Gastroesophageal sphincter (tissue), 4 donors: Measurements from ENCODE around the gene TAF1C. TPM values are rescaled to one million over a fixed set of nuclear protein-coding genes. Genes with fewer than 3 reads are reported as not detected.
A peak's percentile ranks its signal among the peaks of the same experiment; 100 is the strongest.

Experiments used
- ATAC-seq: fragments of 150-250 bp; one replicate; pipeline ENCODE4 v1.9.1; 2016; ENCODE audit warnings: mild to moderate bottlenecking, moderate library complexity
- H3K27ac ChIP-seq, 4 donors: fragments of 200-600 bp; sonication (generic) in 3 of 4; 1 replicate in 3 of 4; 2 replicates in 1 of 4; pipeline ENCODE4 v1.5.1; 2016 to 2019
- H3K27me3 ChIP-seq: fragments of 200-600 bp; sonication (generic); one replicate; pipeline ENCODE4 v1.5.1; 2019
- H3K36me3 ChIP-seq, 2 donors: fragments of 200-600 bp; sonication (generic); one replicate each; pipeline ENCODE4 v1.5.1; 2019; ENCODE audit warnings: control low read depth in 1 of 2
- H3K4me1 ChIP-seq, 3 donors: fragments of 200-600 bp; sonication (generic); 1 replicate in 2 of 3; 2 replicates in 1 of 3; pipeline ENCODE4 v1.5.1; 2016 to 2019; ENCODE audit warnings: control low read depth in 2 of 3
- H3K4me3 ChIP-seq, 2 donors: fragments of 200-600 bp; sonication (generic); one replicate each; pipeline ENCODE4 v1.5.1; 2019; ENCODE audit warnings: mild to moderate bottlenecking in 1 of 2, moderate library complexity in 1 of 2
- H3K9me3 ChIP-seq, 3 donors: fragments of 200-600 bp; sonication (generic); one replicate each; pipeline ENCODE4 v1.5.1; 2017 to 2019; ENCODE audit warnings: control low read depth in 2 of 3
- CTCF ChIP-seq, 4 experiments: fragments of 200-600 bp in 2 of 4; fragments of 450-650 bp in 2 of 4; sonication (generic) in 1 of 4; IDR thresholded peaks; one replicate each; pipeline ENCODE4 v1.5.1; 2017 to 2019; ENCODE audit warnings: antibody characterized with exemption in 4 of 4, mild to moderate bottlenecking in 2 of 4, moderate library complexity in 2 of 4
- EP300 ChIP-seq: sonication (generic); formaldehyde crosslinking; IDR thresholded peaks from one replicate; pipeline ENCODE4 v1.6.1; 2017; ENCODE audit warnings: antibody characterized with exemption, mild to moderate bottlenecking
- POLR2A ChIP-seq, 2 donors: fragments of 450-650 bp; IDR thresholded peaks; one replicate each; pipeline ENCODE4 v1.6.1; 2017; ENCODE audit warnings: antibody characterized with exemption in 2 of 2, mild to moderate bottlenecking in 2 of 2, moderate library complexity in 1 of 2
- POLR2AphosphoS5 ChIP-seq: sonication (generic); formaldehyde crosslinking; IDR thresholded peaks from one replicate; pipeline ENCODE4 v1.6.1; 2017; ENCODE audit warnings: antibody characterized with exemption
- WGBS, 2 donors: methylation state at CpG; one replicate each; pipeline ENCODE4 v1.1.5; 2018; ENCODE audit warnings: low coverage in 1 of 2; 5-methylcytosine and 5-hydroxymethylcytosine counted together
- total RNA-seq, 4 donors: library from RNA; depleted of rRNA; stranded (reverse); fragments of >200 nt; gene quantifications; one replicate each; pipeline ENCODE4 v1.1.0, GENCODE V29; 2016

The TAF1C gene
- total RNA-seq, 4 donors from 2014 or later: 16.1 to 51.4 (median 33.2) TPM

GRCh38 chr16:84153660-84154214 lies 33.1 kb downstream of the TAF1C start:
- 65 to 90% methylated on average over 3 to 5 of the region's 8 CpGs for WGBS, 2 donors
- Histone ChIP-seq H3K9me3 (no peaks in the 10 kb centered on the region), H3K27me3 (peaks cover 30% of the 10 kb centered on the region), H3K4me1 (no peaks in the 10 kb centered on the region), H3K36me3 (no peaks in the 10 kb centered on the region), H3K27ac (no peak overlapping the region), H3K4me3 (no peak overlapping the region)
- ATAC-seq: no peak
- TF ChIP-seq POLR2AphosphoS5 (no peak), EP300 (no peak), POLR2A (IDR thresholded peaks at IDR 0.05) (no peak), CTCF (IDR thresholded peaks at IDR 0.05) (no peak)

GRCh38 chr16:84150926-84151325 lies 35.9 kb downstream of the TAF1C start:
- Histone ChIP-seq H3K27ac (no peak overlapping the region), H3K27me3 (peaks cover 22% of the 10 kb centered on the region), H3K4me3 (no peak overlapping the region), H3K36me3 (no peaks in the 10 kb centered on the region), H3K4me1 (no peaks in the 10 kb centered on the region), H3K9me3 (no peaks in the 10 kb centered on the region)
- TF ChIP-seq POLR2AphosphoS5 (no peak), EP300 (no peak), POLR2A (IDR thresholded peaks at IDR 0.05) (no peak), CTCF (IDR thresholded peaks at IDR 0.05) (no peak)
- WGBS, 2 donors: 63 to 64% methylated on average over 2 of the region's 3 CpGs
- no peak for ATAC-seq

- peak; percentile 92 for ATAC-seq
- peak within 1 kb of the TSS in 3 of 4 donors; percentile 79 to 83 (median 82) for H3K27ac ChIP-seq
- peaks cover 0 to 20% (median 0%) of the 10 kb centered on the region in 3 donors for H3K4me1 ChIP-seq
- TF ChIP-seq CTCF (IDR thresholded peaks at IDR 0.05) (no peak), POLR2A (IDR thresholded peaks at IDR 0.05) (peak; percentile 38 to 45)
- no peaks in the 10 kb centered on the region for H3K36me3 ChIP-seq
- H3K27me3 ChIP-seq: peaks cover 5% of the 10 kb centered on the region
- H3K4me3 ChIP-seq: peak within 1 kb of the TSS; percentile 75 to 98
- 0% methylated on average over 4 to 9 of the region's 89 CpGs for WGBS, 2 donors
- H3K9me3 ChIP-seq: no peaks in the 10 kb centered on the region
Measured at GRCh38 chr16:84144859-84145639, 41.8 kb downstream of the TAF1C start, which contains the start of the genes DNAAF1 and HSDL1. DNAAF1 (plus strand) TSS chr16:84145308; CDS start chr16:84145441, 133 bp downstream. HSDL1 (minus strand) TSS chr16:84145177; CDS start chr16:84131321, 13,856 bp downstream.

- H3K4me1 ChIP-seq: peaks cover 0 to 20% (median 0%) of the 10 kb centered on the region in 3 donors
- 0% methylated on average over 4 to 10 of the region's 39 CpGs for WGBS, 2 donors
- TF ChIP-seq POLR2A (IDR thresholded peaks at IDR 0.05) (no peak), CTCF (IDR thresholded peaks at IDR 0.05) (peak in 1 of 4 experiments; percentile 16)
- peak overlapping the region in 3 of 4 donors; percentile 79 to 83 (median 82) for H3K27ac ChIP-seq
- peaks cover 4% of the 10 kb centered on the region for H3K27me3 ChIP-seq
- peak overlapping the region; percentile 75 to 98 for H3K4me3 ChIP-seq
- peak; percentile 6 for ATAC-seq
- H3K36me3 ChIP-seq: no peaks in the 10 kb centered on the region
- H3K9me3 ChIP-seq: no peaks in the 10 kb centered on the region
Measured at GRCh38 chr16:84144209-84144858, 42.5 kb downstream of the TAF1C start.
